Lower leg skin (tissue), 4 donors: ENCODE data around the gene STX8. TPM values are rescaled to one million over a fixed set of nuclear protein-coding genes. Genes with fewer than 3 reads are reported as not detected.
A peak's percentile ranks its signal among the peaks of the same experiment; 100 is the strongest.

Experiments
- DNase-seq, 2 donors: peaks; one replicate each; pipeline ENCODE4 v3.0.0-alpha.2; 2019; ENCODE audit warnings: low spot score in 2 of 2
- H3K4me3 ChIP-seq: fragments of 200-600 bp; sonication (generic); 2 replicates; pipeline ENCODE4 v1.5.1; 2017; ENCODE audit warnings: mild to moderate bottlenecking, low read depth; ENCODE audit not compliant: poor library complexity, severe bottlenecking
- CTCF ChIP-seq, 3 donors: fragments of 450-650 bp; IDR thresholded peaks; one replicate each; pipeline ENCODE4 v1.5.1; 2016; ENCODE audit warnings: antibody characterized with exemption in 3 of 3, mild to moderate bottlenecking in 3 of 3, moderate library complexity in 2 of 3
- POLR2A ChIP-seq, 2 donors: fragments of 450-650 bp; IDR thresholded peaks; one replicate each; pipeline ENCODE4 v1.6.1; 2016 to 2017; ENCODE audit warnings: antibody characterized with exemption in 2 of 2, mild to moderate bottlenecking in 1 of 2, moderate library complexity in 1 of 2
- WGBS, 2 donors: methylation state at CpG; one replicate each; pipeline ENCODE4 v1.1.5; 2018; 5-methylcytosine and 5-hydroxymethylcytosine counted together
- intact Hi-C: fragments of 100-400 bp; cut with DNase I; formaldehyde crosslinking; loops from one replicate; pipeline ENCODE4 v1.15.0; 2023; ENCODE audit warnings: low total_unique reads
- total RNA-seq, 4 donors: library from RNA; depleted of rRNA; stranded (reverse); fragments of >200 nt; gene quantifications; one replicate each; pipeline ENCODE4 v1.1.0, GENCODE V29; 2016

Gene STX8
- total RNA-seq, 4 donors from 2014 or later, result 32.1 to 56.4 (median 45.1) TPM

GRCh38 chr17:9294661-9295210, 280.9 kb downstream of the STX8 start:
- TF ChIP-seq CTCF (IDR thresholded peaks at IDR 0.05) (no peak), POLR2A (IDR thresholded peaks at IDR 0.05) (no peak)
- DNase-seq, result no peak
- intact Hi-C loops, result loop anchor here (10.0 kb wide), 1 partner anchor 300 kb away; no protein-coding TSS in a partner anchor
- H3K4me3 ChIP-seq, result no peak overlapping the region
- WGBS, 2 donors, result 96 to 98% methylated on average over 4 of the region's 4 CpGs

- intact Hi-C loops, result loop anchor here (10.0 kb wide), 1 partner anchor 298 kb away; no protein-coding TSS in a partner anchor
- TF ChIP-seq POLR2A (IDR thresholded peaks at IDR 0.05) (no peak), CTCF (IDR thresholded peaks at IDR 0.05) (no peak)
- WGBS, 2 donors, result 69 to 76% methylated on average over 2 of the region's 2 CpGs
- peak in 1 of 2 donors; percentile 64 for DNase-seq
- no peak overlapping the region for H3K4me3 ChIP-seq
These were observed 283.1 kb downstream of the STX8 start for GRCh38 chr17:9292561-9292941.

- intact Hi-C loops, result loop anchor here (10.0 kb wide), 1 partner anchor 297 kb away; no protein-coding TSS in a partner anchor
- peak in 1 of 2 donors; percentile 83 for DNase-seq
- no peak overlapping the region for H3K4me3 ChIP-seq
- 47 to 52% methylated on average over 8 of the region's 8 CpGs for whole genome bisulfite sequencing, 2 donors
- TF ChIP-seq CTCF (IDR thresholded peaks at IDR 0.05), result no peak
- no peak for TF ChIP-seq POLR2A (IDR thresholded peaks at IDR 0.05)
These were observed 283.6 kb downstream of the STX8 start for GRCh38 chr17:9291912-9292560.

- H3K4me3 ChIP-seq, result no peak overlapping the region
- TF ChIP-seq CTCF (IDR thresholded peaks at IDR 0.05) (no peak), POLR2A (IDR thresholded peaks at IDR 0.05) (no peak)
- no peak for DNase-seq
- intact Hi-C loops, result loop anchor here (10.0 kb wide), 1 partner anchor 295 kb away; no protein-coding TSS in a partner anchor
- 73 to 76% methylated on average over 7 of the region's 7 CpGs for WGBS, 2 donors
These were observed 285.4 kb downstream of the STX8 start for GRCh38 chr17:9290226-9290613.

- WGBS, 2 donors, result 84 to 90% methylated on average over 2 of the region's 2 CpGs
- intact Hi-C loops, result no loop called here
- TF ChIP-seq CTCF (IDR thresholded peaks at IDR 0.05), result no peak
- TF ChIP-seq POLR2A (IDR thresholded peaks at IDR 0.05), result no peak
- H3K4me3 ChIP-seq, result no peak overlapping the region
- peak in 1 of 2 donors; percentile 67 for DNase-seq
These were observed 288.3 kb downstream of the STX8 start for GRCh38 chr17:9287306-9287705.
